ENCODE results near the gene YPEL1. TPM values are rescaled to one million over a fixed set of nuclear protein-coding genes. Genes with fewer than 3 reads are reported as not detected.

Gene YPEL1
- total RNA-seq, 1 donor from 2014 or later = 30.5 TPM

DNA sequence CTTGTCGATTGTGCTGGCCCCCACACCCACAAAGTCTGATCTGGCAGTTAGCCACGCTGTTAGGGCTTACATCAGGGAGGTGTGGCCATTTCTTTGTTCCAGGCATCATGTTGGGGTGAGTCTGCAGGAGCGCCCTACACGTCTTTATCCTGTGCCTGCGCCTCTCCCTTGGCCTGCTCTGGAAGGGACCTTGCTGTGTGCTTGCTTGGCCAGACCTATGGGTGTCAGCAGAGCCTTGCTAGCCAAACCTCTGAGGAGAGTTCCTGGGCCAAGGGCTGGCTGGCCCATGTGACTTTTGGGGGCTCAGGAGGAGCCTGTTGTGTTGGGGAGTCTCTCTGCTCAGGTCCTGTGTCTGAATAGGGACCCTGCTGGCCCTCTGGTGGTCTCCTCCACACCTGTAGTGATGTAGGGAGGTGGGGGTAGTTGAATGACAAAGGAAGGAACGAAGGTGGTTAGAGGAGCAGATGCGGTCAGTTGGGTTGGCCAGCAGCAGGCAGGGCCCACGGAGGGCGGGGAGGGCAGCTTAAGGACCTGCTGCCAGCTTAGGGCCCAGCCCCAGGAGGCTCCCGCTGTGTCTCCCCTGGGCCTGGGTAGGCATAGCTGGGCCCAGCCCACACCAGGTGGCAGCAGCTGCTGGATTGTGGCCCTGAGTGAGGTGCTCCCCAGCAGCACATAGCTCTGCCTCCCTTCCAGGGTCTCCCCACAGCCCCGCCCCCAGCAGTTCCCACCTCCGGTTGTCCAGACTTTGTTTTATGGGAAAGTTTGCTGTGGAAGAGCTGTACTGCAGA is 61.9 kb downstream of the YPEL1 start:
- H3K36me3 Mint-ChIP-seq (ENCODE audit: insufficient read depth) = peaks cover 39% of the 10 kb centered on the region

DNA sequence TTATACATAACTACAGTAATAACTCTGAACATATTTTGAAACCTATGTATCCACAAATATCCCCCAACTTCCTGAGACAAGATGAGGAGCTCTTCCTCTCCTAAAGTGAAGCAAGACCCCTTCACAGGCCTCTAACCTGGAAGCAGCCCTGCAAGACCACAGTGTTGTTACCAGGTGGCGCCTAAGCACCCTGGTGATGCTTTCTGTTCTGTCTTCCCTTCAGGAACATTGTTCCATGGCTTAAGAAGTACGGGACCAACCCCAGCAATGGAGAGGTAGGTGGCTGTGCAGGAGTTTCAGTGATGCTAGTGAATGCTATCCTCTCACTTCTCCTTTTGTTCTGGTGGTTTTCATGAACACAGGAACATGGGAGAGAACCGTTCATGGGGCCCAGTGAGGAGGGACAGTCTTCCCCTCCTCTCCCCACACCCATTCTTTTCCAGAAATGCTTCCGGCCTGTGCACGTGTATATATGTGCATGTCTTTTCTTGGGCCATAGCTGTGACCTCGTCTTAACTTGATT is 63.4 kb downstream of the YPEL1 start:
- TF ChIP-seq CTCF (IDR thresholded peaks at IDR 0.05; ENCODE audit: unreplicated experiment) = no peak
- DNase-seq (ENCODE audit: low spot score, unreplicated experiment) = no peak
- Mint-ChIP-seq H3K27me3 (no peaks in the 10 kb centered on the region), H3K27ac (no peak overlapping the region), H3K4me1 (ENCODE audit: low read depth) (peaks cover 6% of the 10 kb centered on the region), H3K9me3 (ENCODE audit: low read depth) (no peaks in the 10 kb centered on the region), H3K36me3 (ENCODE audit: insufficient read depth) (peaks cover 31% of the 10 kb centered on the region), H3K4me3 (ENCODE audit: low read depth) (no peak overlapping the region)

More for the DNA sequence above, 61.9 kb downstream of the YPEL1 start:
- no peak for TF ChIP-seq CTCF (IDR thresholded peaks at IDR 0.05; ENCODE audit: unreplicated experiment)
- no peaks in the 10 kb centered on the region for H3K9me3 Mint-ChIP-seq (ENCODE audit: low read depth)
- DNase-seq (ENCODE audit: low spot score, unreplicated experiment) = no peak
- H3K27me3 Mint-ChIP-seq = no peaks in the 10 kb centered on the region
- H3K4me1 Mint-ChIP-seq (ENCODE audit: low read depth) = peaks cover 4% of the 10 kb centered on the region
- H3K4me3 Mint-ChIP-seq (ENCODE audit: low read depth) = no peak overlapping the region
- no peak overlapping the region for H3K27ac Mint-ChIP-seq

DNA sequence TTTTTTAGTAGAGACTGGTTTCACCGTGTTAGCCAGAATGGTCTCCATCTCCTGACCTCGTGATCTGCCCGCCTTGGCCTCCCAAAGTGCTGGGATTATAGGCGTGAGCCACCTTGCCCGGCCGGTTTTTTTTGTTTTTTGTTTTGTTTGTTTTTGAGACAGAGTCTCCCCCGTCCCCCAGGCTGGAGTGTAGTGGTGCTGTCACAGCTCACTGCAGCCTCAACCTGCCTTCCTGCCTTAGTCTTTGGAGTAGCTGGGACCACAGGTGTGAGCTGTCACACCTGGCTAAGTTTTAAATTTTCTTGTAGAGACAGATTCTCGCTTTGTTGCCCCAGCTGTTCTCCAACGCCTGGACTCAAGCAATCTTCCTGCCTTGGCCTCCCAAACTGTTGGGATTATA is 66.6 kb downstream of the YPEL1 start:
- Mint-ChIP-seq H3K27me3 (no peaks in the 10 kb centered on the region), H3K9me3 (ENCODE audit: low read depth) (no peaks in the 10 kb centered on the region), H3K27ac (no peak overlapping the region), H3K4me1 (ENCODE audit: low read depth) (peaks cover 9% of the 10 kb centered on the region), H3K4me3 (ENCODE audit: low read depth) (no peak overlapping the region), H3K36me3 (ENCODE audit: insufficient read depth) (peaks cover 9% of the 10 kb centered on the region)
- no peak for DNase-seq (ENCODE audit: low spot score, unreplicated experiment)
- TF ChIP-seq CTCF (IDR thresholded peaks at IDR 0.05; ENCODE audit: unreplicated experiment) = no peak

- Mint-ChIP-seq H3K4me3 (ENCODE audit: low read depth) (peak overlapping the region; percentile 91), H3K27me3 (no peaks in the 10 kb centered on the region), H3K4me1 (ENCODE audit: low read depth) (peaks cover 9% of the 10 kb centered on the region), H3K36me3 (ENCODE audit: insufficient read depth) (no peaks in the 10 kb centered on the region), H3K27ac (peak overlapping the region; percentile 97), H3K9me3 (ENCODE audit: low read depth) (no peaks in the 10 kb centered on the region)
- no peak for TF ChIP-seq CTCF (IDR thresholded peaks at IDR 0.05; ENCODE audit: unreplicated experiment)
- no peak for DNase-seq (ENCODE audit: low spot score, unreplicated experiment)
Observed at GRCh38 chr22:21666786-21667185, 68.8 kb downstream of the YPEL1 start.

GRCh38 chr22:21665047-21665851 is 70.3 kb downstream of the YPEL1 start:
- TF ChIP-seq CTCF (IDR thresholded peaks at IDR 0.05; ENCODE audit: unreplicated experiment) = no peak
- Mint-ChIP-seq H3K4me3 (ENCODE audit: low read depth) (peak overlapping the region; percentile 91), H3K36me3 (ENCODE audit: insufficient read depth) (no peaks in the 10 kb centered on the region), H3K27me3 (no peaks in the 10 kb centered on the region), H3K27ac (peak overlapping the region; percentile 97), H3K9me3 (ENCODE audit: low read depth) (no peaks in the 10 kb centered on the region), H3K4me1 (ENCODE audit: low read depth) (peaks cover 9% of the 10 kb centered on the region)
- DNase-seq (ENCODE audit: low spot score, unreplicated experiment) = no peak

Data from progenitor cell of endocrine pancreas (in vitro differentiated cells).